ENCODE measurements around the gene PPP4R2.

GRCh38 chr3:73052857-73053256 is 56.2 kb downstream of the PPP4R2 start:
- TF ChIP-seq CTCF (IDR thresholded peaks at IDR 0.05) = no peak
- TF ChIP-seq POLR2A (IDR thresholded peaks at IDR 0.05) = no peak

All from esophagus squamous epithelium (tissue), 4 donors.